SK-N-SH treated with all-trans-retinoic acid at 6 μM for 48 hours (cell line): Measurements from ENCODE around the gene RBM44.
A peak's percentile ranks its signal among the peaks of the same experiment; 100 is the strongest.

Experiments used
- ATAC-seq: fragments of 200-7000 bp; cut with Tn5 transposase; 3 replicates; pipeline ENCODE4 v1.9.1; 2020; ENCODE audit warnings: mild to moderate bottlenecking, moderate library complexity
- ARNTL ChIP-seq: fragments of 450-650 bp; formaldehyde crosslinking; IDR thresholded peaks from 2 replicates; pipeline ENCODE4 v1.5.0; 2020; ENCODE audit warnings: low read depth, mild to moderate bottlenecking, moderate library complexity, borderline replicate concordance
- CREB5 ChIP-seq: fragments of 250-450 bp; sonication (Bioruptor Pico); IDR thresholded peaks from 2 replicates; pipeline ENCODE4 v1.5.1; 2020; ENCODE audit warnings: low read depth, mild to moderate bottlenecking, moderate library complexity
- CSDC2 ChIP-seq: fragments of 250-450 bp; sonication (Bioruptor Pico); IDR thresholded peaks from 2 replicates; pipeline ENCODE4 v1.5.0; 2020; ENCODE audit warnings: mild to moderate bottlenecking, moderate library complexity
- ESRRG ChIP-seq: fragments of 250-450 bp; sonication (Bioruptor Pico); IDR thresholded peaks from 2 replicates; pipeline ENCODE4 v1.6.1; 2021; ENCODE audit warnings: mild to moderate bottlenecking
- ISL1 ChIP-seq: fragments of 250-450 bp; sonication (Bioruptor Pico); IDR thresholded peaks from 2 replicates; pipeline ENCODE4 v2.1.2; 2022; ENCODE audit warnings: mild to moderate bottlenecking, moderate library complexity
- OSR1 ChIP-seq: fragments of 250-450 bp; sonication (Bioruptor Pico); IDR thresholded peaks from 2 replicates; pipeline ENCODE4 v1.8.0; 2022; ENCODE audit warnings: moderate library complexity, mild to moderate bottlenecking, inconsistent platforms
- POU6F1 ChIP-seq: fragments of 250-450 bp; sonication (Bioruptor Pico); IDR thresholded peaks from 2 replicates; pipeline ENCODE4 v1.8.0; 2021; ENCODE audit warnings: low read depth, mild to moderate bottlenecking, moderate library complexity, borderline replicate concordance
- PPARA ChIP-seq: fragments of 250-450 bp; sonication (Bioruptor Pico); IDR thresholded peaks from 2 replicates; pipeline ENCODE4 v1.5.0; 2020; ENCODE audit warnings: mild to moderate bottlenecking, borderline replicate concordance
- RARB ChIP-seq: fragments of 250-450 bp; sonication (Bioruptor Pico); IDR thresholded peaks from 2 replicates; pipeline ENCODE4 v1.8.0; 2021; ENCODE audit warnings: mild to moderate bottlenecking, moderate library complexity
- SNAI2 ChIP-seq: fragments of 250-450 bp; sonication (Bioruptor Pico); IDR thresholded peaks from 2 replicates; pipeline ENCODE4 v1.5.0; 2020; ENCODE audit warnings: mild to moderate bottlenecking, moderate library complexity
- TCF4 ChIP-seq: fragments of 250-450 bp; sonication (Bioruptor Pico); IDR thresholded peaks from 2 replicates; pipeline ENCODE4 v1.8.0; 2021; ENCODE audit warnings: mild to moderate bottlenecking, moderate library complexity, borderline replicate concordance
- TOX ChIP-seq: fragments of 250-450 bp; sonication (Bioruptor Pico); IDR thresholded peaks from 2 replicates; pipeline ENCODE4 v1.8.0; 2021; ENCODE audit warnings: mild to moderate bottlenecking, moderate library complexity, borderline replicate concordance
- TSHZ2 ChIP-seq: fragments of 250-450 bp; sonication (Bioruptor Pico); IDR thresholded peaks from 2 replicates; pipeline ENCODE4 v1.5.0; 2020; ENCODE audit warnings: mild to moderate bottlenecking, moderate library complexity
- ZC3H10 ChIP-seq: fragments of 250-450 bp; sonication (Bioruptor Pico); IDR thresholded peaks from 2 replicates; pipeline ENCODE4 v1.5.1; 2021; ENCODE audit warnings: mild to moderate bottlenecking, moderate library complexity
- ZFP3 ChIP-seq: fragments of 250-450 bp; sonication (Bioruptor Pico); IDR thresholded peaks from 2 replicates; pipeline ENCODE4 v1.5.0; 2020; ENCODE audit warnings: mild to moderate bottlenecking, moderate library complexity
- ZFP30 ChIP-seq: fragments of 450-650 bp; formaldehyde crosslinking; IDR thresholded peaks from 2 replicates; pipeline ENCODE4 v1.5.0; 2022; ENCODE audit warnings: mild to moderate bottlenecking, moderate library complexity
- ZNF565 ChIP-seq: fragments of 450-650 bp; formaldehyde crosslinking; conservative IDR thresholded peaks from 2 replicates; pipeline ENCODE4 v1.5.0; 2020; ENCODE audit warnings: low read depth, mild to moderate bottlenecking, moderate library complexity
- ZNF70 ChIP-seq: fragments of 450-650 bp; formaldehyde crosslinking; IDR thresholded peaks from 2 replicates; pipeline ENCODE4 v1.5.0; 2020; ENCODE audit warnings: mild to moderate bottlenecking, moderate library complexity
- ZNF8 ChIP-seq: fragments of 450-650 bp; formaldehyde crosslinking; IDR thresholded peaks from 2 replicates; pipeline ENCODE4 v1.5.0; 2020; ENCODE audit warnings: mild to moderate bottlenecking, moderate library complexity
- TF ChIP-seq, protein P1 (sequence below): fragments of 250-450 bp; sonication (Bioruptor Pico); IDR thresholded peaks from 2 replicates; pipeline ENCODE4 v1.5.1; 2021; ENCODE audit warnings: mild to moderate bottlenecking, moderate library complexity
- TF ChIP-seq, protein P2 (sequence below): fragments of 250-450 bp; sonication (Bioruptor Pico); IDR thresholded peaks from 2 replicates; pipeline ENCODE4 v1.8.0; 2020; ENCODE audit warnings: mild to moderate bottlenecking, moderate library complexity, borderline replicate concordance

Gene RBM44

GRCh38 chr2:237791977-237792727 is 6.4 kb upstream of the RBM44 start:
- TF ChIP-seq PPARA (CRISPR knock-in tag) (no peak), TOX (CRISPR knock-in tag) (no peak), ARNTL (no peak), ZFP3 (CRISPR knock-in tag) (no peak), ESRRG (CRISPR knock-in tag) (no peak), ZNF70 (CRISPR knock-in tag) (no peak), ZNF565 (CRISPR knock-in tag) (no peak), ZNF8 (CRISPR knock-in tag) (no peak), TSHZ2 (CRISPR knock-in tag) (no peak), ISL1 (CRISPR knock-in tag) (no peak)

DNA sequence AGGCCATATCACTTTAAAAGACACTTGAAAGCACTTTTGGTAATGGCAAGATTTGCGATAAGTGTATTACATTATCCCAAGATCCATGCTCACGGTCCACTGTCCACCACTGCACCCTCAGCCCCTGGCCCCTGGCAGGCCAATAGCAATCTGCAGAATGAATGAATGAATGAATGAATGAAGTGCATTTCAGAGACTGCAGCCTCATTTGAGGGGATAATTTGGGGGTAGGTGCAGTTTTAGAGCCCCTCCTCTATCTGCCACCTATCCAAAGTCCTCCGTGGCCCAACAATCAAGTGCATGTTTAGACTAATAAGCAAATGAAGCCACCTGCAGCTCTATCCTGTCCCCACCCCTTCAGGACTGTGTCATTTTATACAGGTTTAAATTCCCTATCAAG is 1.3 kb upstream of the RBM44 start:
- no peak for TF ChIP-seq RARB (CRISPR knock-in tag)
- TF ChIP-seq, protein P1, sequence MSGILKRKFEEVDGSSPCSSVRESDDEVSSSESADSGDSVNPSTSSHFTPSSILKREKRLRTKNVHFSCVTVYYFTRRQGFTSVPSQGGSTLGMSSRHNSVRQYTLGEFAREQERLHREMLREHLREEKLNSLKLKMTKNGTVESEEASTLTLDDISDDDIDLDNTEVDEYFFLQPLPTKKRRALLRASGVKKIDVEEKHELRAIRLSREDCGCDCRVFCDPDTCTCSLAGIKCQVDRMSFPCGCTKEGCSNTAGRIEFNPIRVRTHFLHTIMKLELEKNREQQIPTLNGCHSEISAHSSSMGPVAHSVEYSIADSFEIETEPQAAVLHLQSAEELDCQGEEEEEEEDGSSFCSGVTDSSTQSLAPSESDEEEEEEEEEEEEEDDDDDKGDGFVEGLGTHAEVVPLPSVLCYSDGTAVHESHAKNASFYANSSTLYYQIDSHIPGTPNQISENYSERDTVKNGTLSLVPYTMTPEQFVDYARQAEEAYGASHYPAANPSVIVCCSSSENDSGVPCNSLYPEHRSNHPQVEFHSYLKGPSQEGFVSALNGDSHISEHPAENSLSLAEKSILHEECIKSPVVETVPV (CRISPR knock-in tag) = no peak
- no peak for TF ChIP-seq ZFP3 (CRISPR knock-in tag)
- TF ChIP-seq TCF4 (CRISPR knock-in tag) = no peak
- TF ChIP-seq TOX (CRISPR knock-in tag) = no peak
- TF ChIP-seq TSHZ2 (CRISPR knock-in tag) = no peak
- TF ChIP-seq ZNF8 (CRISPR knock-in tag) = no peak
- TF ChIP-seq ZFP30 = no peak
- no peak for TF ChIP-seq ESRRG (CRISPR knock-in tag)
- TF ChIP-seq OSR1 = no peak
- TF ChIP-seq CREB5 (CRISPR knock-in tag) = no peak
- TF ChIP-seq ISL1 (CRISPR knock-in tag) = no peak
- TF ChIP-seq, protein P2, sequence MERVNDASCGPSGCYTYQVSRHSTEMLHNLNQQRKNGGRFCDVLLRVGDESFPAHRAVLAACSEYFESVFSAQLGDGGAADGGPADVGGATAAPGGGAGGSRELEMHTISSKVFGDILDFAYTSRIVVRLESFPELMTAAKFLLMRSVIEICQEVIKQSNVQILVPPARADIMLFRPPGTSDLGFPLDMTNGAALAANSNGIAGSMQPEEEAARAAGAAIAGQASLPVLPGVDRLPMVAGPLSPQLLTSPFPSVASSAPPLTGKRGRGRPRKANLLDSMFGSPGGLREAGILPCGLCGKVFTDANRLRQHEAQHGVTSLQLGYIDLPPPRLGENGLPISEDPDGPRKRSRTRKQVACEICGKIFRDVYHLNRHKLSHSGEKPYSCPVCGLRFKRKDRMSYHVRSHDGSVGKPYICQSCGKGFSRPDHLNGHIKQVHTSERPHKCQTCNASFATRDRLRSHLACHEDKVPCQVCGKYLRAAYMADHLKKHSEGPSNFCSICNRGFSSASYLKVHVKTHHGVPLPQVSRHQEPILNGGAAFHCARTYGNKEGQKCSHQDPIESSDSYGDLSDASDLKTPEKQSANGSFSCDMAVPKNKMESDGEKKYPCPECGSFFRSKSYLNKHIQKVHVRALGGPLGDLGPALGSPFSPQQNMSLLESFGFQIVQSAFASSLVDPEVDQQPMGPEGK (CRISPR knock-in tag) = no peak
- no peak for TF ChIP-seq POU6F1 (CRISPR knock-in tag)
- TF ChIP-seq SNAI2 = no peak
- TF ChIP-seq CSDC2 (CRISPR knock-in tag) = no peak
- no peak for TF ChIP-seq ZC3H10 (CRISPR knock-in tag)
- TF ChIP-seq, all 23 proteins: peak for 0
- ATAC-seq = no peak

More at GRCh38 chr2:237791977-237792727, 6.4 kb upstream of the RBM44 start:
- ATAC-seq = peak; percentile 62
